NCI-H146 (cell line): ENCODE results near the gene C17orf107.
A peak's percentile ranks its signal among the peaks of the same experiment; 100 is the strongest.

ENCODE experiments used
- DNase-seq: peaks from one replicate; lab custom pipeline; 2025; lab: John Stamatoyannopoulos, UW

The C17orf107 gene

DNA sequence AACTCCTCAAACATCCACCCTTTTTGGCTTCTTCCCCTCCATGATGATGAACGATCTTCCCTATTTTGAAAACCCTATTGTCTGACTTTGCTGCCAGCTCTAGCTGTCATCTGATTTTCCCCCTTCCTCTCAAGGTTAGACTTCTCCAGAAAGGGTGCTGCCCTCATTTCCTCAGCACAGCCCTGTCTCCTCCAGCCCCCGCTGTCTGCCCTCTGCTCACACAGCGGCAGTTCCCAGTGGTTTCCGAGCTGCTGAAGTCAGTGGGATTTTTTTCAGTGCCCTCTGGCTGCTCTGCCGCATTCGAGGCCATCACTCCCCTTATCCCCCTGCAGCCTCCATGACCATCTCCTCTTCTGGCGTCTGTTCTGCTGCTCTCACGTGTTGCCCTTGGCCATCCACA, 26.6 kb upstream of the C17orf107 start:
- no peak for DNase-seq

DNA sequence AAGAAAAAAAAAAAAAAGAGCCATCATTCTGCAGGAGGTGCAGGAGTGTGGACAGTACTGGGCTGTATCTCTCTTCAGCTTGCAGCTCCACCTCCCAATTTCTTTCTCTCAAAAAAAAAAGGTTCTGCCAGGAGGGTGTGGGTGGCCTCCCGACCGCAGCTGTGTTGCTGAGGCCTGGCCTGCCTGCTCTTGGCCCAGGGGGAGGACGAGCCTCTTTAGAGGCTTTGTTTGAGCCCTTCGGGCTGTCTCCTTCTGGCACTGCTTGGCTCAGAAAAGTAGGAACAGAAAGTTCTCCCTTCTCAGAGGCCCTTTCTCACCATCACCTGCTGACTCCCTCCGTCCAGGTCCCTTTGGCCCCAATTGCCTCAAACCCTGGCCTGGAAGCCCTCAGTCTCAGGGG, 22.2 kb upstream of the C17orf107 start:
- DNase-seq, result no peak

DNA sequence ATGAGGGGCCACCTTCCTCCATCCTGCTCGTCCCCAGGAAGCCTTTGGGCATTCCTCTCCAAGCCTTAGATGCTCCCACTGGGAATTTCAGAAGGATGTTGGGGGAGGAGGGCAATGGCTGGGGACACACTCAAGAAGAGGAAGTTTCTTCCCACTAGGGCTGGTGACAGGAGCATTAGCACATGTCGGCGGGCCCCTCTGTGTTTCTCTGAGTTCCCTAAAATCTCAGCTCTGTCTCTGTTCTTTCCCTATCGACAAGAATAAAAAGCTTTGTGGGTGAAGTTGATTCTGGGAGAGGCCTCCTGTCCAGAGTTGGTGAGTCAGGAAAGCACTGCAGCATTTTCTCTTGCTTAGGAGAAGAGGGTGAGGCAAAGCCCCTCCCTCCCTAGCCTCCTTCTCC, 19.7 kb upstream of the C17orf107 start:
- no peak for DNase-seq

DNA sequence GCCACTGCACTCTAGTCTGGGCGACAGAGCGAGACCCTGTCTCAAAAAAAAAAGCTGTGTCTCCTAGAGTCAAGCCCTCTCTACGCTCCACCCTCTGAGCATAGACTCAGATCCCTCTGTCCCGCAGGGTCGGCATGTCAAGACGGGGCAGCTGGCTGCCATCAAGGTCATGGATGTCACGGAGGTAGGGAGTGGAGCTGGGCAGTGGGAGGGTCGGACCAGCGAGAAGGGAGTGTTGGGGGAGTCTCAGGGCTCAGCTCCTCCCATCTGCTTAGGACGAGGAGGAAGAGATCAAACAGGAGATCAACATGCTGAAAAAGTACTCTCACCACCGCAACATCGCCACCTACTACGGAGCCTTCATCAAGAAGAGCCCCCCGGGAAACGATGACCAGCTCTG, 18.5 kb upstream of the C17orf107 start:
- no peak for DNase-seq

DNA sequence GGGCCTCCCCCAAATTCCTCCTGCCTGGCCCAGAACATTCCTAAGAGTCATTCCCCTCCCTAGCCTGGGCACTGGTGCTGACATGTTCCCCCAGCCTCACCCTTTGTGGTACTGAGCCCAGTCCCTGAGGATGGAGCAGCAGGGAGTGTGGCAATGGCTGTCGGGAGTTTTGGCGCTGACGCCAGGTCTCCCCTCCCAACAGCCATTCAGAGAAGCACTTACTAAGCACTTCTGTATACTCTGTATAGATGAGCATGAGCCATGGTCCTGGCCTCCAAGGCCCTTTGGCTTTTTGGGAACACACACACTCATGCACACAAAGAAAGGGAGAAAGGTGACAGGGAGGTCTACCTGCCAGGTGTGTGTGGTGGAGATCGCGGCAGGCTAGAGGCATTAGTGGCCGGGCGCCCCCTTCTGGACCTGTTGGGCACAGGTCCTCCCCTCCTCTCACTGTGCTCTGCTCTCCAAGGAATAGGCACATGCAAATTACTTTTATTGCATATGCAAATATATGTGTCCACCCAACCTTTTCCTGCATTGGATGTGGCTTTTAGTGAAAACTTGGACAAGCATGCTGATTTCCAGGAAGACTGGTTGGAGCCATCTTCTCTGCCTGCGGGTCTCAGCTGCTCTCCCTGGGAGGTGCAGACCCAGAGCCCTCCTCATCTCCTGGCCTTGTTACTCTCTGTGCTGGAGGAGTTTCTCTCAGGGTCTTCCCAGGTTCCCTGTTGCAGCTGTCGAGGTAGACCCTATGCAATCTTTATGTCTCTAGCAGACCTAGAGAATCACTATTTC, 17.4 kb upstream of the C17orf107 start:
- DNase-seq, result peak; percentile 67

DNA sequence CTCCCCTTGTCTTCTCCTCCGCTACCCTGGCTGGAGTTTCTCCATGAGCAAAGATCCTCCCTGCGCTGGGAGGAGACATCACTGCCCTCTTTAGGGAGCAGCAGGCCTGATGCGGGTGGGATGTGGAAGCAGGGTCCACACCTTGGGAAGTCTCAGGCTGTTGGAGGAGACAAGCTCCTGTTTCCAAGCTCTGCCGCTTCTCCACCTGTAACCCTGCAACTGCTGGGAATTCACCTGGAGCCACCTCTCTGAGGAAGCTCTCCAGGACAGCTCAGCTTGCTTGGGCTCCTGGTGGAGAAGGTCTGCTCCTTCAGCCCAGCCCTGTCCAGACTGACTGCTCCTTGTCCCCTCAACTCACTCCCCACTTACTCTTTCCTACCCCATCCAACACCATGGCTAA, 14.8 kb upstream of the C17orf107 start:
- no peak for DNase-seq

DNA sequence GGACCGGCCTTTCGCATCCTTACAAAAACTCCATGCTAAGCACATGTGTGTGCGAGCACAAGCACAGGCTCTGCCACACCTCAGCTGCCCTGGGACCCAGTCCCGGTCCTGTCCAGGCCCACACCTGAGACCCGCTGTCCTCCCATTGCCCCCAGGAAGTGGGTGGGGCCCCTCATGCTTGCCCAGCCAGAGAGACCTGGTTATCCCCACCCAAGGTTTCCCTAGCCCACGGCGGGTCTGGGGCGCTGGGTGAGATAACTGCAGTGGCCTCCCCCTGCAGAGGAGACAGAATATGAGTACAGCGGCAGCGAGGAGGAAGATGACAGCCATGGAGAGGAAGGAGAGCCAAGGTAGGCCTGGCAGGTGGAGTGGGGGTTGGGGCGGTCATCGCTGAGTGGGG, 12.5 kb upstream of the C17orf107 start:
- no peak for DNase-seq

DNA sequence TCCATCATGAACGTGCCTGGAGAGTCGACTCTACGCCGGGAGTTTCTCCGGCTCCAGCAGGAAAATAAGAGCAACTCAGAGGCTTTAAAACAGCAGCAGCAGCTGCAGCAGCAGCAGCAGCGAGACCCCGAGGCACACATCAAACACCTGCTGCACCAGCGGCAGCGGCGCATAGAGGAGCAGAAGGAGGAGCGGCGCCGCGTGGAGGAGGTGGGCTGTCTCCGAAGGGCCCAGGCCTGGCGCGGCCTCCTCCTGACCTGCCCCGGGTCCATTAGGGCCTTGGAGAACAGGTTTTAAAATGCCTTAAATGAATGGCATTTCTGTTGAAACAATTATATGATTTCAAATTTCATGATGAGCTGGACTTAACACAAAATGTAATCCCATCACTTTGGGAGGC, 11.8 kb upstream of the C17orf107 start:
- DNase-seq, result no peak

DNA sequence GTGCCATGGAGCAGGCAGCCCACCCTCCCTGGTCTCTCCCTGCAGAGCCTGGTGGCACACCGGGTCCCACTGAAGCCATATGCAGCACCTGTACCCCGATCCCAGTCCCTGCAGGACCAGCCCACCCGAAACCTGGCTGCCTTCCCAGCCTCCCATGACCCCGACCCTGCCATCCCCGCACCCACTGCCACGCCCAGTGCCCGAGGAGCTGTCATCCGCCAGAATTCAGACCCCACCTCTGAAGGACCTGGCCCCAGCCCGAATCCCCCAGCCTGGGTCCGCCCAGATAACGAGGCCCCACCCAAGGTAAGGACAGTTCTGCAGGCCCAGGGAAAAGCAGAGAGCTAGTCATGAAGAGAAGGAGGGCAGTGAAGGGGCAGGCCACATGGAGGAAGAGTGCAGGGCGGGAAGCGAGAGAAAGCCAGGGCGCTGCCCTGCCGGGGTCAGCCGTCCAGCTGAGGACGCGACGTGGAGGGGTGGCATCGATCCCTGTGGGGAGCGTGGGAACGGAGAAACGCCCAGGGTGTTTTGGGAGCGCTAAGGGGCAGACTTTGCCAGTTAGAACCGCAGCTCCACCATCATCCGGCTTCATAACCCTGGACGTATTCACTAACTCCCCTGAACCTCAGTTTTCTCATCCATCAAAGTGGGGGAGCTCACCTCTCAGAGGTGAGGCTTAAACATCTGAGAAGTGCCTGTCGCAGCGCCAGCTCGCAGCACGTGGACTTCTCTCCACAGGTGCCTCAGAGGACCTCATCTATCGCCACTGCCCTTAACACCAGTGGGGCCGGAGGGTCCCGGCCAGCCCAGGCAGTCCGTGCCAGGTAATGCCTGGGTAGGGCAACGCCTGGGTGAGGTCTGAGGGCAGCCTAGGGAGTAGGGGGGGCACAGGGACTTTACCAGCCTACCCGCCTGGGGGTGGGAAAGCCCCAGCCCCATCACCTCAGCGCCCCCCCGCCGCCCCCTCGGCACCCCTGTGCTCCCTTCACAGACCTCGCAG, 7.6 kb upstream of the C17orf107 start:
- DNase-seq, result no peak

DNA sequence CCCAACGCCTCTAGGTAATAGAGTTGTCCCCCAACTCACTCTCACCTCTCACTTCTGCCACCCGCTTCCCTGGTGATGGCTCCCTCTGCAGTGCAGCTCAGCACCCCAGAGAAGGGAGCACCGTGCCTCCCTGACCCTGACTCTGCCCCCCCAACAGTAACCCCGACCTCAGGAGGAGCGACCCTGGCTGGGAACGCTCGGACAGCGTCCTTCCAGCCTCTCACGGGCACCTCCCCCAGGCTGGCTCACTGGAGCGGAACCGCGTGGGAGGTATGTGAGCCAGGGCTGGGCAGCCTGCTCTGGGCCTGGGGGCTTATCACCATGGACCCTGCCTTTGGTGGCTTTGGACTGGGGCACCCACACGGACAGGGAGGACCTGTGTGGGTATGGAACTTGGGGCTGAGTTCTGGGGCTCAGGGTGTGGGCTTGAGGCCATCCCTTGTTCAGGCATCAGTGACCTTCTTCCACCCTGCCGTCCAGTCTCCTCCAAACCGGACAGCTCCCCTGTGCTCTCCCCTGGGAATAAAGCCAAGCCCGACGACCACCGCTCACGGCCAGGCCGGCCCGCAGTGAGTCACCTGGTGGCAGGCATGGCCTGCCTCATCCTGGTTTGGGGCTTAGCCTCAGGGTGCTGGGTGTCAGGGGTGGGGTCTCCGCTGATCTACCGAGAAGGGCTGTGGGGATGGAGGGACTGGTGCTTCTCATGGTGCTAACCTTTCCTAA, 6.7 kb upstream of the C17orf107 start:
- no peak for DNase-seq

DNA sequence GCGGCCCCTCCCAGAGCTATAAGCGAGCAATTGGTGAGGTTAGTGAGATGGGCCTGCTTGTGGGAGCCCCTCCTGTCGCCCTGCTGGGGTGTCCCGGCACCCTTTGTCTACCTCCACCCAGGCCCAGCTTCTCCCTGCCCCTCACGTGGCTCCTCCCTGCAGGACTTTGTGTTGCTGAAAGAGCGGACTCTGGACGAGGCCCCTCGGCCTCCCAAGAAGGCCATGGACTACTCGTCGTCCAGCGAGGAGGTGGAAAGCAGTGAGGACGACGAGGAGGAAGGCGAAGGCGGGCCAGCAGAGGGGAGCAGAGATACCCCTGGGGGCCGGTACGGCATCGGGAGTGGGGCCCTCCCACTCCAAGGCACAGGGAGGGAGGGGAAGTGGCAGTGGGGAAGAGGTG, 6.1 kb upstream of the C17orf107 start:
- no peak for DNase-seq

DNA sequence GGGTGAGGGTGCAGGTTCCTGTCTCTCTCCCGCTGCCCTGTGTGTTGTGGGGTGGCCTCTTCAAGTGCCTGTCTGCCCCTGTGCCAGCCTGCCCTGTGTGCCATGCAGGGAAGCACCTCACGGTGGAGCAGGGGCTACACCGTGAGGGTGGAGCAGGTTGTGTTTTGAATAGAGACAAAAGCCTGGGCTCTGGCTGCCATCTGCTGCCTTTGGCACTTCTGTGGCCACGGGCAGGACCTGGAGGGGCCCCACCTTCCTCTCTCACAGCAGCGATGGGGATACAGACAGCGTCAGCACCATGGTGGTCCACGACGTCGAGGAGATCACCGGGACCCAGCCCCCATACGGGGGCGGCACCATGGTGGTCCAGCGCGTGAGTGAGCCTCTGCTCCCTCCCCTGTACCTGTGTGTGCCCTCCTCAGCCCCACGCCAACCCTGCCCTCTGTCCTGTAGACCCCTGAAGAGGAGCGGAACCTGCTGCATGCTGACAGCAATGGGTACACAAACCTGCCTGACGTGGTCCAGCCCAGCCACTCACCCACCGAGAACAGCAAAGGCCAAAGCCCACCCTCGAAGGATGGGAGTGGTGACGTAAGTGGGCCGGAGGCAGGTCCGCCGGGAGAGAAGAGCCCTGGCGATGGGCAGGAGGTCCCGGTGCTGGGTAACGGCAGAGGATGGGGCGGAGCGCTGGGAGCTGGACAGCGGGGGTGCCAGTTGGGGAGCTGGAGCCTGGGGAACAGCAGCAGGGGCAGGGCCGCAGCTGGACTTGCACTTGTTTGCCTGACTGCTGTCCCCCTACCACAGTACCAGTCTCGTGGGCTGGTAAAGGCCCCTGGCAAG, 5.4 kb upstream of the C17orf107 start:
- DNase-seq, result no peak

DNA sequence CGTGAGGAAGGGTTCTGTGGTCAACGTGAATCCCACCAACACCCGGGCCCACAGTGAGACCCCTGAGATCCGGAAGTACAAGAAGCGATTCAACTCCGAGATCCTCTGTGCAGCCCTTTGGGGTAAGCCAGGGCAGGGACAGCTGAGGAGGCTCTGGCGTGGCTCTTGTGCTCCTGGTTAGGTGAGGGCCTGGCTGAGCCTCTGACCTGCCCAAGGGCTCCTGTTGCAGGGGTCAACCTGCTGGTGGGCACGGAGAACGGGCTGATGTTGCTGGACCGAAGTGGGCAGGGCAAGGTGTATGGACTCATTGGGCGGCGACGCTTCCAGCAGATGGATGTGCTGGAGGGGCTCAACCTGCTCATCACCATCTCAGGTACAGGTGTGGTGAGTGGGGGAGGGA, 4.2 kb upstream of the C17orf107 start:
- DNase-seq, result no peak

DNA sequence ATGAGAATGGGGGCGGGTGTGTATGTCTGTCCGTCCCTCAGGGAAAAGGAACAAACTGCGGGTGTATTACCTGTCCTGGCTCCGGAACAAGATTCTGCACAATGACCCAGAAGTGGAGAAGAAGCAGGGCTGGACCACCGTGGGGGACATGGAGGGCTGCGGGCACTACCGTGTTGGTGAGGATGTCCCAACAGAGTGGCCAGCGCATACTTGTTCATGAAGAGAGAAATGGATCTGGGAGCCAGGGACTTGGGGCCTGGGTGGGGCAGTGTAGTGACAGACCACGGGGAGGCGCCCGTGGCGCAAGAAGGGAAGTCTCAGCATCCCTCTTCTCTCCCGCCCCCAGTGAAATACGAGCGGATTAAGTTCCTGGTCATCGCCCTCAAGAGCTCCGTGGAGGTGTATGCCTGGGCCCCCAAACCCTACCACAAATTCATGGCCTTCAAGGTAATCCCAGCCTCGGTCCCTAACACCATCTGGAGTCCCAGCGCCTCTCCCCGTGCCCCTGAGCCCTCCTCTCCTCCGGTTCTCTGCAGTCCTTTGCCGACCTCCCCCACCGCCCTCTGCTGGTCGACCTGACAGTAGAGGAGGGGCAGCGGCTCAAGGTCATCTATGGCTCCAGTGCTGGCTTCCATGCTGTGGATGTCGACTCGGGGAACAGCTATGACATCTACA, 3.5 kb upstream of the C17orf107 start:
- DNase-seq, result no peak

DNA sequence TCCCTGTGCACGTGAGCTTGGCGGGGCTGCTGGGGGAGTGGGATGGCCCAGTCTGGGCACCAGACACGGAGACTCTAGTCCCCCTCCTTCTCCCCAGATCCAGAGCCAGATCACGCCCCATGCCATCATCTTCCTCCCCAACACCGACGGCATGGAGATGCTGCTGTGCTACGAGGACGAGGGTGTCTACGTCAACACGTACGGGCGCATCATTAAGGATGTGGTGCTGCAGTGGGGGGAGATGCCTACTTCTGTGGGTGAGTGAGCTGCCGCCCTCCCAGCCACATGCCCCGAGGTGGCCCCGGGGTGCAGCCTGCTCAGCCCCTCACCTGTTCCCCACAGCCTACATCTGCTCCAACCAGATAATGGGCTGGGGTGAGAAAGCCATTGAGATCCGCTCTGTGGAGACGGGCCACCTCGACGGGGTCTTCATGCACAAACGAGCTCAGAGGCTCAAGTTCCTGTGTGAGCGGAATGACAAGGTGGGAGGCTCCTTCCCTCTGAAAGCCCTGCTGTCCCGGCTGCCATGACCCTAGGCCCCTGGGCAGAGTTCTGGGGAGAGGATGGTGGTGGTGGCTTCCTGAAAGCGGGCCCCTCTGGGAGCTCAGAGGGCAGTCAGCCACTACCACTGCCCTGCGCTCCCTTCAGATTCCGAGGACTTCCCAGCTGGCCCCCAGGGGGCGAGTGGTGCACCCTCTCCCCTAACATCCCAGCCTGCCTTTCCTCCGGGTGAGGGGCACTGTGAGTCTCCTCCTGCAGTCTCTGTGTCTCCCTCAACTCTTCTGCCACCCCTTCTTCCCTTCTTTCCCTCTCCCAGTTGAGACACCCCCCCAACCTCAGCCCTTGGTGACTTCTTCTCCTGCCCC, 2.8 kb upstream of the C17orf107 start:
- no peak for DNase-seq

DNA sequence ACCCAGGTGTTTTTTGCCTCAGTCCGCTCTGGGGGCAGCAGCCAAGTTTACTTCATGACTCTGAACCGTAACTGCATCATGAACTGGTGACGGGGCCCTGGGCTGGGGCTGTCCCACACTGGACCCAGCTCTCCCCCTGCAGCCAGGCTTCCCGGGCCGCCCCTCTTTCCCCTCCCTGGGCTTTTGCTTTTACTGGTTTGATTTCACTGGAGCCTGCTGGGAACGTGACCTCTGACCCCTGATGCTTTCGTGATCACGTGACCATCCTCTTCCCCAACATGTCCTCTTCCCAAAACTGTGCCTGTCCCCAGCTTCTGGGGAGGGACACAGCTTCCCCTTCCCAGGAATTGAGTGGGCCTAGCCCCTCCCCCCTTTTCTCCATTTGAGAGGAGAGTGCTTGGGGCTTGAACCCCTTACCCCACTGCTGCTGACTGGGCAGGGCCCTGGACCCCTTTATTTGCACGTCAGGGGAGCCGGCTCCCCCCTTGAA, 2.1 kb upstream of the C17orf107 start:
- no peak for DNase-seq

DNA sequence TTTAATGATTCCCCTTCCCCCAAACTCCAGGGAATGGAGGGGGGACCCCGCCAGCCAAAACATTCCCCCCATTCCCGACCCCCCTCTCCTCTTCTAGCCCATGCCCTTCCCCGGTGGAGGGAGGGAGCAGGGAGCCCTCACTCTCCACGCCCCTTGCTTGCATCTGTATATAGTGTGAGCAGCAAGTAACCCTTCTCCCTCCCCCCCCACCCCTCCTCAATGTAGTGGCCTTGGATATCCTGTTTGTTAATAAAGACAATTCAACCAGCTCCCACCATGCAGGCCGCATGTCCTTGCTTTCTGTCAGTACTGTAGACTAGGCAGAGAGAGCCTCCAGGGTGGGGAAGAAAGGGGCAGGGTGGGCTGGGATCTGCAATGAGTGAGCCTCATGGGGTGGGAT, 1.6 kb upstream of the C17orf107 start:
- no peak for DNase-seq

DNA sequence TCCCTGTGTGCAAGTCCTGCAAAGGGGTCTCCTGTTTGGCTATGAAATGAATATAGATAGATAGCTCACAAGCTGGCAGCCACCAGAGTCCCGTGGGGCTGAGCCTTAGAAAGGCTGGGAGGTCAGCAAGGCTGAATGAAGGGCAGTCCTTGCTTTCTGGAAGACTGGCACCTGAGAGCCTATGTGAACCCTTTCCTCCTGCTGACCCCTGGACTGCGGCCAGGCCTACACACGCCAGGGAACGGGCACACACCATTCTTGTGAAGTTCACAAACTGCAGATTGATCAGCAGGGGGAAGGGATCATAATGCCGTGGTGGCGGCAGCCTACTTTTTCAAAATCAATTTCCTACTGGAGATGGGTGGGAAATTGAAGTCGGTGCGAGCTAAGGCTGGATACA, 985 bp upstream of the C17orf107 start:
- DNase-seq, result no peak

DNA sequence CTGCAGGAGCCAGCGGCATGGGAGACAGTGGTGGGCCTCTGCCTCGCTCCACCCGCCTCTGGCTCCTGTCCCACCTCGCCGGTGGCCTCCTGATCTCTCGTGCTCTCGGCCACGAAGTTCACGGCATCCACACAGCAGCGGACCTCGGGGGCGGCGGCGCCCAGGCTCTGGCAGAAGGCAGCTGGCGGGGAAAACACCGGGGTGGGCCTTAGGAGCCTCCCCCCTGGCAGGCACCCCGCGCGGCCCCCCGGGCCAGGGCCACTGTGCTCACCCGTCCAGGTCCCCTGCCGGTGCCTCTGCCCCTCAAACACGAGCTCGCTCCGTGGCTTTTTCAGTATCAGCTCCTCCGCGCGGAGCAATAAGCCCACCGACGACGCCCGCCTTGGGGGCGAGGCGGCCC, 409 bp upstream of the C17orf107 start:
- no peak for DNase-seq
